ENCODE data around the gene ARHGAP25.

- TF ChIP-seq POLR2A (IDR thresholded peaks at IDR 0.05; ENCODE audit: low read length): no peak
- TF ChIP-seq GATA1 (IDR thresholded peaks at IDR 0.05; ENCODE audit: low read depth, low read length): no peak
Measured at GRCh38 chr2:68845043-68845442, 110.4 kb downstream of the ARHGAP25 start.

Measured in erythroblast (primary cell).